Mesothelial cell of epicardium (in vitro differentiated cells): ENCODE data around the gene AFF3. TPM values are rescaled to one million over a fixed set of nuclear protein-coding genes. Genes with fewer than 3 reads are reported as not detected.

Source experiments
- DNase-seq, 2 experiments: peaks; one replicate each; pipeline ENCODE4 v3.0.0; 2021; ENCODE audit warnings: low spot score in 2 of 2; ENCODE audit not compliant: unreplicated experiment in 2 of 2
- H3K27ac Mint-ChIP-seq: 2 replicates; pipeline ENCODE4 v1.8.0; 2021; ENCODE audit warnings: mixed read lengths
- H3K27me3 Mint-ChIP-seq: 2 replicates; pipeline ENCODE4 v1.8.0; 2021; ENCODE audit warnings: low read depth, mixed read lengths
- H3K36me3 Mint-ChIP-seq: 2 replicates; pipeline ENCODE4 v1.8.0; 2021; ENCODE audit warnings: mixed read lengths
- H3K4me1 Mint-ChIP-seq: 2 replicates; pipeline ENCODE4 v1.8.0; 2021; ENCODE audit warnings: mixed read lengths
- H3K4me3 Mint-ChIP-seq: 2 replicates; pipeline ENCODE4 v1.8.0; 2021; ENCODE audit warnings: mild to moderate bottlenecking, moderate library complexity, mixed read lengths
- H3K9me3 Mint-ChIP-seq: 2 replicates; pipeline ENCODE4 v1.8.0; 2021; ENCODE audit warnings: mixed read lengths
- CTCF ChIP-seq: fragments of 200-600 bp; sonication (generic); IDR thresholded peaks from one replicate; pipeline ENCODE4 v1.5.0; 2021; ENCODE audit warnings: antibody characterized with exemption; ENCODE audit not compliant: unreplicated experiment
- total RNA-seq: library from RNA; stranded (reverse); gene quantifications from 3 replicates; pipeline ENCODE4 v1.2.1, GENCODE V29; 2021

The AFF3 gene
- total RNA-seq, 1 donor from 2014 or later, result 14.4 TPM

DNA sequence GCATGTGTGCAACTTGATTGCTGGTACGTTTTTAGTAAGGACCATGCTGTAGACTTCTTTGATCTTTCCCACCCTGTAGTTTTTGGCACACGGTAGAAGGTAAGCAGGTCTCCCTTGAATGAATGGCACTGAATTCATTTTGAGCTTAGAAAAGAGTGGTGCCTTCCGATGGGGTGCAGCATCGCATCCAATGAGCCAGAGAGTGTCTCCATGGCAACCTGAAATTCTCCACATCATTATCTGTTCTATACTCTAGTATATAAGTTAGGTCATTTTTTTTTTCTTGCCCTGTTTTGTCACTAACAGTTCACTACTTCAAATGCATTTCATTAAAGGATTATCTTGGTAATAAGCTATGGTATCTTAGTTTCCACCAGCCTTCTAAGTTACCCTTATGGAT, 571.4 kb downstream of the AFF3 start:
- TF ChIP-seq CTCF, result no peak
- H3K4me1 Mint-ChIP-seq, result no peaks in the 10 kb centered on the region
- no peak for DNase-seq
- no peaks in the 10 kb centered on the region for H3K9me3 Mint-ChIP-seq
- H3K36me3 Mint-ChIP-seq, result no peaks in the 10 kb centered on the region
- no peak overlapping the region for H3K4me3 Mint-ChIP-seq
- no peak overlapping the region for H3K27ac Mint-ChIP-seq
- H3K27me3 Mint-ChIP-seq, result peaks cover 20% of the 10 kb centered on the region

GRCh38 chr2:99569386-99569785, 573.0 kb downstream of the AFF3 start:
- no peak overlapping the region for H3K4me3 Mint-ChIP-seq
- no peak overlapping the region for H3K27ac Mint-ChIP-seq

GRCh38 chr2:99565227-99565626, 577.2 kb downstream of the AFF3 start:
- Mint-ChIP-seq H3K27ac (no peak overlapping the region), H3K4me3 (no peak overlapping the region), H3K9me3 (no peaks in the 10 kb centered on the region), H3K4me1 (peaks cover 11% of the 10 kb centered on the region), H3K27me3 (peaks cover 14% of the 10 kb centered on the region), H3K36me3 (no peaks in the 10 kb centered on the region)
- no peak for TF ChIP-seq CTCF
- no peak for DNase-seq

More at GRCh38 chr2:99569386-99569785, 573.0 kb downstream of the AFF3 start:
- Mint-ChIP-seq H3K9me3 (no peaks in the 10 kb centered on the region), H3K27me3 (peaks cover 20% of the 10 kb centered on the region), H3K4me1 (peaks cover 5% of the 10 kb centered on the region), H3K36me3 (no peaks in the 10 kb centered on the region)
- no peak for TF ChIP-seq CTCF
- no peak for DNase-seq

GRCh38 chr2:99562516-99562915, 579.9 kb downstream of the AFF3 start:
- no peak overlapping the region for H3K4me3 Mint-ChIP-seq
- no peaks in the 10 kb centered on the region for H3K9me3 Mint-ChIP-seq
- DNase-seq, result no peak
- no peak for TF ChIP-seq CTCF
- H3K36me3 Mint-ChIP-seq, result no peaks in the 10 kb centered on the region
- H3K4me1 Mint-ChIP-seq, result peaks cover 11% of the 10 kb centered on the region
- no peak overlapping the region for H3K27ac Mint-ChIP-seq
- peaks cover 25% of the 10 kb centered on the region for H3K27me3 Mint-ChIP-seq

DNA sequence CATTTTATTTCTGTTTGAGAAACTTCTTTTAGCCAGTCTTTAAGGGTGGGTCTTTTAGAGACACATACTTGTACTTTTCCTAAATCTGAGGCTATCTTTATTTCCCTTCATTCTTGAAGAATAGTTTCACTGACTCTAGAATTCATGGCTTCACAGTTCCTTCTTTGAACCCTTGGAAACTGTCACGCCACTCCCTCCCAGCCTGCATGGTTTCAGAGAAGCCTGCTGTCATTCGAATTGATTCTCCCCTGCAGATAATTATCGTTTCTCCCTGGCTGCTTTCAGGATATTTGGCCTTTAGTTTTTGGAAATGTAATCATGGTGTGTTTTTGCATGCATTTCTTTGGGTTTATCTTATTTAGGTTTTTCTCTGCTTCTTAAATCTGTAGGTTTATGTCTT, 580.6 kb downstream of the AFF3 start:
- Mint-ChIP-seq H3K4me3 (no peak overlapping the region), H3K4me1 (peaks cover 11% of the 10 kb centered on the region), H3K27ac (no peak overlapping the region), H3K36me3 (no peaks in the 10 kb centered on the region), H3K27me3 (peaks cover 23% of the 10 kb centered on the region), H3K9me3 (no peaks in the 10 kb centered on the region)
- no peak for TF ChIP-seq CTCF
- DNase-seq, result no peak

- Mint-ChIP-seq H3K27me3 (peaks cover 44% of the 10 kb centered on the region), H3K4me3 (no peak overlapping the region), H3K36me3 (no peaks in the 10 kb centered on the region), H3K4me1 (peaks cover 8% of the 10 kb centered on the region), H3K27ac (no peak overlapping the region), H3K9me3 (no peaks in the 10 kb centered on the region)
- DNase-seq, result peak; percentile 72 to 89
- peak; percentile 97 for TF ChIP-seq CTCF
Observed at GRCh38 chr2:99559075-99559662, 583.2 kb downstream of the AFF3 start.
